HG02763 (cell line): ENCODE data around the gene PYHIN1.

ENCODE experiments used
- ATAC-seq: cut with Tn5 transposase; IDR thresholded peaks from one replicate; pipeline ENCODE4 v1.9.1; 2021; ENCODE audit warnings: mild to moderate bottlenecking, moderate library complexity; ENCODE audit not compliant: unreplicated experiment

The PYHIN1 gene

DNA sequence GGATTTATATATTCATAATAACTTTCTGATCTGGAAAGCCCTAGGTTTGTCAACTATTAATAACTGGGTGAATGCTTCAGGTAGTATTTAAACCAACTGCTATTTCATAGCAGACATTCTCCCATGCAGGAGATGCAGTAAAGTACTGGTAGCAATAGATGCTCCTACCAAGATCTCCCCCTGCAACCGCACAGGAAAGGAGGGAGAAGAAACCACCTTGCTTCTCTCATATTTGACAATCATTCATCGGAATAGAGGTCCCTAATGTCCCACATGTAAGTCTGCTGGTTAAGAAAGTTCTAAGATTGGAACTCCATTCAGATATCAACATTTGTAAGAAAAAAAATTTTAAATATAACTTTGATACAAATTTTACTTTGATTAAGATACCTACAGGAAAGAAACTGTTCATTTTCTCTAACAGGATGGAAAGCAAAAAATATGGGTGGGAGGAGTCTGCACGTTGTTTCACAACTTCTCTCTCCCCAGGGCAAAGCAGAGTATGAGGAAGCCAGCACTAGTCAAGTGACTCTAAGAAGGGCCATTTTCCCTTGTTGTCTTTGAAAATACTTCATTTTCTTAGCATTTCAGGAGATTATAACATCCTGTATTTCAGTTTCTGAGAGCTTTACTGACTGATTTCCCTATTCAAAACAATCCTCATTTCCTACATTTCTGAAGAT lies at the start of gene PYHIN1:
TSS of gene PYHIN1 (plus strand) at position 498 of the 683 bp plus-strand sequence. CDS start 5,359 bp downstream, outside the sequence.
- ATAC-seq: no peak

DNA sequence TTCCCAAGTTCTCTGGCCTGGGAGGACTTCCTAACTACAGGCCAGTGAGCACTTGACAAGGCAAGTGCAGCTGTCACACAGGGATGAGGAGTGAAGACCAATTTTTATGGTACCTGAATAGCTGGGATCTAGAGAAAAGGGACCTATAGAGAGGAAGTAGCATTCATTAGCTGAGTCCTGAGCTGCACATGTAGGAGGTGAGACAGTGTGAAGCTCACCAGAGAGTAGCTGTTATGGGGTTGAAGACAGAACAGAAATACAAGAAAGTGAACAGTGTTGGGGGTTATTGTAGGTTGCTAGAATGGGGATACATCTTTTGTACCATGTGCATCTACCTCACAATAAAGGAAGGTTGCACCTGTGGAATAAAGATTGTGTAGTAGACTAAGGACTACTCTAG lies 37.7 kb upstream of the PYHIN1 start:
- no peak for ATAC-seq

DNA sequence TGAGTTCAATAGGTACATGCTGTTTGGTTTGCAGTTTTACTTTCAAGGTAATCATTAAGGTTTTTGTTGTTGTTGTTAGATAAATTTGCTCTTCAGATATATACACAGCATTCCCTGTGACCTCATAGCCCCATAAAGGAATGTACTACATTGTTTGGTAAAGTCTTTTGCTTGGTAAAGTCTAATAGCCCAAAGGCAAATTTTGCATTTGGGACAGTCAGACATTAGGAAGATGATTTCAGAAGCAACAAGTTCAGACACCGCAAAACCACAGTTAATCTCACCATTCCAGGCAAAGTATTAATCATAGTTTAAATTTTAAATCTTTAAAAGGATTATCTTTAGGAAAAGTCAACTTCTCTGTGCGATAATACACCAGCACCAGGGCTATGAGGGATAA lies 32.6 kb upstream of the PYHIN1 start:
- no peak for ATAC-seq

DNA sequence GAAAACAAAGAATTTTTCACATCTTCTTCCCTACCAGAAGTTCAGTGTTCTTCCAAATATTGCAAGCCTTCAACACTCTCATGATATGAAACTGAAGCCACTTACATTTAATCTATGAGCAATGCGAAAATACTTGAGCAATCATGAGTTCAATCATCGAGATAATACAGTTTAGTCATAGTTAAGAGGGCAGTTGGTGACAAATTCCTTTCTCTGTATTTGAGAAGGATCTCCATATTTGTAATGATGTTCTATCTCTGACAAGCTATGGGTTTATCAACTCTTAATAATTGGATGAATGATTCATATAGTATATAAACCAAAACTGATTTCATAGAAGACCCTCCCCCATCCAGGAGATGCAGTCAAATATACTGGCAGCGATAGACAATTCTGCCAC lies 29.7 kb upstream of the PYHIN1 start:
- no peak for ATAC-seq

DNA sequence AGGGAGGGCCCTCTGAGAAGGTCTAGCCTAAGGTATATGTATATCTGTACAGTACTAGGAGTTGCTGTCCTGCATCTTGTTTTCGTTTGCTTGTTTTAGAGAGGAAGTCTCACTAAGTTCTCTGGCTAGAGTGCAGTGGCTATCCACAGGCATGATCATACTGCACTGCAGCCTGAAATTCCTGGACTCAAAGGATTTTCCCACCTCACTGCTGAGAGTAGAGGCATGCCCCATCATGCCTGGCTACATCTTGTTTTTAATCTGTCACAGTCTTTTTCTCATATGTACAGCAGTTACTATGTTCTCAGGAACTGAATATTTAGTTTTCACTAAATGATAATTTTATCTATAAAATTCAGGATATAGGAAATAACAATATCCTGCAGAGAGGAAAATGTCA lies 15.3 kb upstream of the PYHIN1 start:
- no peak for ATAC-seq

DNA sequence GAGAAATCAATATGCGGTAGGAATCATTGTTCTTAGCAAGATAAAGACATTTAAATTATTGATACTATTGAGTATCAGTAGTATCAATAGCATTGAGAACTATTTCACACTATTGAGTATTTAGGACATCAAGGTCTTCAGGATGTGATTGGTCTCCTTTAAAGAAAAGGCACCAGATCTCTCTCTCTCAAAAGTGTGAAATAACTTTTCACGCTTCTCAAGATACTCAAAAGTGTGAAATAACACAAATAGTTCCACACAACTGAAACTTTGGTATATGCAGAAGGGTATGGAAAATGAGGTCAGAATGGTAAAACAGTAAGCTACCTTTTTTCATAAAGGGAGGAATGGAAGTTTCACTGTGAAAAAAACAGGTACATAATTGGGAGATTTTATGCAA lies 6.7 kb upstream of the PYHIN1 start:
- ATAC-seq: no peak

DNA sequence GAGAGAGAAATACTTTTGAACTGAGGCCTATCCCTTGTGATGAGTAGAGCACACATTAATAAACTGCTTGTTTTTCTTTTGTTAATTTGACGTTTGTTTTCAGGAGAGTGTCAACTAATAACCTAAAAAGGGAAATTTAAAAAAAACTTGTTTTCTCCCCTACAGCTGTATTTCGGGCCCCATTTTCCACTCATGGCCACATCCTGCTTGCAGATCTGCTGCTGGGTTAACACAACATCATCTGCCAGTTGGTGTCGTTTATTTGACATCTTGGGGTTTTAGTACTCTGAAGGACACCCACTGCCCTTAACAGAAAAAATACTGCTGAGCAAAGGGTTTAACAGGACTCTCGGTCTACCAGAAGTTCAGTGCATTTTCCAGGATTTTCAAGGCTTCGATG lies 848 bp upstream of the PYHIN1 start:
- ATAC-seq: no peak

DNA sequence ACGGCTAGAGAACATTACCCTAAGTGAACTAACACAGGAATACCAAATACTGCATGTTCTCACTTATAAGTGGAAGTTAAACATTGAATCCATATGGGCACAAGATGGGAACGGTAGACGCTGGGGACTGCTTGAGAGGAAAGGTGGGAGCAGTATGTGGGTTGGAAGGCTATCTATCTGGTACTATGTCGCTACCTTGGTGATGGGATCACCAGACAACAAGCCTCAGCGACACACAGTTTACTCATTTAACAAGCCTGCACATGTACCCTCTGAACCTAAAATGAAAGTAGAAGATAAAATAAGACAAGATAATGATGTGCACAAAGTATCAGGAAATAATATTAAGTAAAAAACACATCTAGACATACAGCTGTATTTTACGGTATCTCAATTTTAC lies 819 bp downstream of the PYHIN1 start:
- no peak for ATAC-seq

DNA sequence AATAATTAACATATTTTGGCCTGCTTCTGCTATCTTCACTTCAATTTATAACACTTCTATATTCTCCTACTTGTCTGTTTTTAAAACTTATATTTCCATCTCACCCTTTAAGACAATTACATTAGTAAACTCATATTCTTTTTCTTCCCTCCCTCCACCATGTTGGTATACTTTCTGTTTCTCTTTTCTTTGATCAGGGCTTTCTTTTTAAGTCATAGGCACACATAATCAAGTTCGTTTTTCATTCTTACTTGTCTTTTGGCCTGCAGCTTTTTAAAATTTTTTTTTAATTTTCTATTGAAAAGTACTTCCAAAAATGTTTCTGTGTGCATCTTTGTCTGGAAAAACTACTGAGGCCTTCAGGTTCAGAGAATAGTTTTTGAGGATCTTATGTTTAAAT lies 2.3 kb downstream of the PYHIN1 start:
- ATAC-seq: no peak

DNA sequence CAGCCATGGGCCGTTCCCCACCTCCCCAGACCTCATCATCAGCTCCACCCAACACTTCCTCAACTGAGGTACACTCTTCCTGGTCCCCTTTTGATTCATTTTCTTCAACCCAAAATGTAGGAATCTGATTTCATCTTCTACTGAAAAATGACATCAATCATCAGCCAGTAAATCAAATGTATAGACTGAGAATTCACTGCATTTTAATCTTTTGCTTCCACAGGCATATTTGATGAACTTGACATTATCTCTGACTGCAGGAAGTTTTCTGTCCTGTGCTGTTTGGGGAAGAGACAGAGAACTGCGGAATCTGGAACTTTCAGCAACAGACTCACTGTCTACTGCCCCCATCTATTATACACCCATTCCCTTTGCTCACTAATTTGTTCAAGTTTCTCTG lies 7.8 kb downstream of the PYHIN1 start:
- ATAC-seq: no peak

DNA sequence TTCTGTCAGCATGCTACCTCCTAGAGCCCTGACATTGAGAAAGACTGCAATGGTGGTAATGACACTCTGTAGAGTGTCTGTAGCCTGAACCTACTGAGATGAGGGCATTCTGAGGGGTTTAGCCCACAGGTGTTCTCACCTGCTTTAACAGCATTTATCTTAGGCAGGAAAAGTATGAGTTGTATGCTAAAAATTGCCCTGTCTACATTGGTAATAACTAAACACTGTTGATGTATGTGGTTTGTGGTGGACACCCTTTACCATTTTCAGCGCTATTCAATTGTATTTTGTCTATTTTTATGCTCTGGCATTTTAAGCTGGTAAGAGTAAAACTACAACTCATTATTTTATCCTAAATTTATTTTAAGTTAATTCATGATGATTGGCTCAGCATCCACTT lies 10.0 kb downstream of the PYHIN1 start:
- no peak for ATAC-seq

DNA sequence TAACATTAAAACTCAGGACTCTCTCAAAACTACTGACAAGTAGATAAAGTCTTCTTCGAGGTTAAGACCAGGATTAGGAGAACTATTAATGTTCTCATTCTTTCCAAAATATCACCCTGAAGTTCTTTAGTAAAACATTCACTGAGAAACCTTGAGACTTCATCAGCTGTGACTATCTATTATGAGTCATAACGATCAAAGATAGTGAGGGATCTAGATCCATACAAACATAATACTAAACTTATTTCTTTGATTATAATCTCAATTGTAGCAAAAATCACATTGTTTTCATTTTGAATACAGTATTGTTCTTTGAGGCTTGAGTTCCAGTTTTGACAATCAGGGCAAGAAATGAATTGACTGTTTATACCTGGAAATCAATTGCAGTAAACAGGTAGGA lies 11.1 kb downstream of the PYHIN1 start:
- ATAC-seq: no peak

DNA sequence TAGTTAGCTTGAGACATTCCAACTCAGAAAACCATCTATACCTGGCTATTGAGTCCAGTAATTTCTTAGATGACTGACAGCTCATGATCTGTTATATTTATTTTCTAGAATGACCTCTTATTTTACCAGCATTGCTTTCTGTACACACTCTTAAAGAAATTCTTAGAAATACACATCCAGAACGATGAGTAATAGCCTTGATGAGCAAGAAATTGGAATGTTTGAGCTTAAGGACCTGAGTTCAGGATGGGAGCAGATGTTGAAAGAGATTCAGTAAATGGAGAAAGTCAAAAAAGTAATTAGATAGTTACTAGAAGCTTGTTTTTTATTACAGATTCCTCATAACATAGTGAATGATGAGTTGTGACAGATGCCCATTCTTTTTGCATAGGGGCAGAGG lies 11.7 kb downstream of the PYHIN1 start:
- no peak for ATAC-seq

DNA sequence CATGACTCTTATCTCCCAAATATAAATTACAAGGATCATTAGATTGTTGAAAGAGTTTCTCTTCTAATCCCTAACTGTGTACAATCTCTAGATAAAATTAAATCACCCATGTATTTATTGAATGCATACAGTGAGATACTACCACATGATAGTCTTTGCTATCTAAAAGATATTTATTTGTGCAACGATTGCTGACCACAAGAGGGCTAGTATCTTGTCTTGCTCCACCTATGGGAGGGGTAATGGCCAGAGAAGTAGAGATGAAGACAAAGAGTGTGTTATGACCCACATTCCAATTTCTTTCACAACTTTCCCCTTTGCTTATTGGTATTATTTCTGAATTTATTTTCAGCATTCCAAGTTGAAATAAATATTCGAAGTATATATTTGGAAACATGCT lies 13.7 kb downstream of the PYHIN1 start:
- ATAC-seq: no peak

DNA sequence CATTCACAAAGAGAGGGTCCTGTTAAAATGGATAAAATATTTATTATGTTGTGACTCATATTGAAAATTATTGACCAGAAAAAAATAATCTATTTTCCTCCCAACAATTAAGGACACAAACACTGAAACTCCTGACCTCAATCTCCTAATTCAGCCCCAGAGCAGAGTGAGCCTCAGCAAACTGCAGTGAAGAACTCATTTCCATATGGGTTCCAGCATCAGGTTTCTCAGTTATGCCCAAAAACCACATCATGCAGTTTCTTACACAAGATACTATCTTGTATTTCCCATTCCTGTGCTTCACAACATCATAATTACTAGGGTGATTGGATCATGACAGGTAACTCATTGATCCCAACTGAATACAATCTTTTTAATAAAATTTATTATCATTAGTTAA lies 15.4 kb downstream of the PYHIN1 start:
- ATAC-seq: no peak

DNA sequence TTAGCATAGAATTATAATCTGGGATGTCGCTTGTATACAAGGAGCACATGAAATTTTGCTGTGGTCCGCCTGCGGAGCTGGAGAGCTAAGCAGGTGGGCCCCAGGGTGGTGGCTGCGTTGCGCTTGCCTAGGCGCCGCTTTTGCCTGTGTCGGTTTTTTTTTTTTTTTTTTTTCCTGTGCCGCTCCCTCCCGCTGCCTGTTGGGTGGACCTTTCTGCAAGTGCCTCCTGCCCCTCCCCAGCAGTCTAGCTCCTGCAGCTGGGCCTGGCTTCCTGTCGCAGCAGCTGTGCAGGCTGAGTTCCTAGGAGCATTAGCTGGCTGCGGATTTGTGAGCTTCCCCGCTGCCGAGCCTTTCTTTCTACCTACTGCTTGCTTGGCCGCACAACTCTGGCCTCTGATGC lies 20.6 kb downstream of the PYHIN1 start:
- peak; percentile 81 for ATAC-seq

DNA sequence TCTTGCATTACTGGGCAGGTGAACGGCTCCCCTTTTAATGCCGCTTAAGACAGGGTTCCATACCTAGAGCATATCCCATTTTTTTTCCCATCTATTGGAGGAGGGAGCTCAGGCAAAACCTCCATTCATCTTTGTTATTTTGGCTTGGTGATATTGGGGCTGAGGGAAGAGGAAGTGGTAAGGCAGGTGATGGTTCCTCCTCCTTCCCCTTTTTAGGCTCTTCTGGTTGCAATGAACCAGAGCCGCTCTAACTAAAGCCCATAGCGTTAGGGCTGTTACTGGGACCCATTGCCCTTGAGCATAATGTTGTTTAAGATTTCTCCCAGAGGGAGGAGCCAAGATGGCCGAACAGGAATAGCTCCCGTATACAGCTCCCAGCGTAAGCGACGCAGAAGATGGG lies 21.1 kb downstream of the PYHIN1 start:
- peak; percentile 65 for ATAC-seq

DNA sequence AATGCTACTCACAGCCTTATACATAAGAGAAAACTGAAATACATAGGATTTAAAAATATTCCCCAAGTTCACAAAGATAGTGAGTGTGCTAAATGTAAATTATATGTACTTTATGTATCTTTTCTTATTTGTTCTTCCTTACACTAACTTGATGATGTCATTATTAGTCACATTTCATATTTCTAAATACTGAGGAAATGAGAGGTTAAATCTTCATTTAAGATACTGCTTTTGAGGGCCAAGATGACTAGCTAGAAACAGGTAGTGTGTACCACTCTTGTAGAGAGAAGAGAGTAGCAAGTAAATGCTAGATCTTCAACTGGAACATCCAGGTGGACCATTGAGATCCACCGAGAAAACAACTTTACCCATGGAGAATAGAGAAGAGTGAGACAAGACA lies 29.8 kb downstream of the PYHIN1 start:
- ATAC-seq: no peak

DNA sequence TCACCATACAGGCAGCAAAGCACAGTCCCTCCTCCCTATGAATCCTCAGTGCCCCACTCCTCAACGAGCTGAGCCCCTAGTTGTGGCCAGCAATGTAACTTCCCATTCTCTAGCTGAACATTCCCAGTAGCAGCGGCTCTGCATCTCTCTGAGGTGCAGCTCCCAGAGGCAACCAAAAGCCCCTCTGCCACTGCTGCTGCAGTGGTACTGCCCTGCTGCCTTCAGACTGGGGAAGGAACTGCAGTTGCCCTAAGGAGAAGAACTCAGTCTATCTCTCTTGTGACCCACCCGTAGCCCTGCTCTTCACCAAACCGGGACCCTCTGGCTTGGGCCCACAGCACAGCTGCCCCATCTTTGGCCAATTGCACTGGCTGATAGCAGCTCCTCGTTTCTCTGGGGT lies 31.6 kb downstream of the PYHIN1 start:
- ATAC-seq: no peak

DNA sequence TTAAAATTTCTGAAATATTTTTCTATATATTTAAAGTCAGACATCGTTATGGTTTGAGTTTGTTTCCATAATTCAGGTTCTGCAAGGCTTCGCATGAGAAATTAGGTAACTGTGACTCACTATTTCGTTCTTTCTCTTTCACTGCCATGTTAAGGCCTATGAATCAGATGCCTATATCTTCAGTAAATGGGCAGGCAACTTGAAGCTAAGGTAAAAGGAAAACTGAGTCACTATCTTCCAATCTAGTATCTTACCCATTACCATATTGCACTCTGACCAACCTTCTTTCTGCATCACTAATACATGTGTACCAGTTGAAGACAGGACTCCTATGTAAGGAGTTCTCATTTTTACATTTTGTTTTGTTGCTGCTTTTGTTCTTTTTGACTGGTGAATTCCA lies 37.8 kb downstream of the PYHIN1 start:
- ATAC-seq: no peak

DNA sequence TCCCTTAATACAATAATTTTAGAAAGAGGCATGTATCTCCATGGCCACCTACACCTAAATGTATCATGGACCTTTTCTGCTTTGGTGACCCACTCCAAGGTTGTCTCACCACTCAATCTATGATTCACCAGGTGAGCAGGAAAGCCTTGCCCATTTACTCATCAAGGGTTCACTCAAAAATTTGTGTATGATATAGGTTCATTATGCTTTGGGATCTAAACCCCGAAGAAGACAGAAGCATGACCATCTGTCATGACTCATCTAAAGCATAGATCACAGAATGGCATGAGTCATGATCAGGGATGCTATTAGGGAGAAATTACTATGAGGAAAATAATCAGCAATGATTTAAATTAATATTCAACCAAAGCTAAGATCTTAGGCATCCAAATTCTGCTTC lies 38.5 kb downstream of the PYHIN1 start:
- no peak for ATAC-seq

DNA sequence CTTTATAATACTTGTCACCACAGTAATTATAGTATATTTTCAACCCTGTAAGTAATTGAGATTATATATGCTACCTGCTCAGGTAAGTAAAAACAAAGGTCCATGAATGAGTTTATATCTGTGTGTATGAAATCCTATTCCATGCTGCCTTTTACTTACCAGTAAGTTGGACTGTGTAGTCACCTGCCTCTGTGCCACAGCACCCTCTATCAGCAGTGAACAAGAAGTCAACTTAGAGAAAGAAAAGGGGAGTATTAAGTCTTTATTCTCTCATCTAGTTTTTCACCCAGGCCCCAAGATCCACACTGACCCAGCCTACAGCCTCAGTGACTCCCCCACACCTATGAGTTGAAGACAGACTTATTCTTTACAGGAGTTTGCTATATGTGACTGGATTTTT lies 41.5 kb downstream of the PYHIN1 start:
- ATAC-seq: no peak

DNA sequence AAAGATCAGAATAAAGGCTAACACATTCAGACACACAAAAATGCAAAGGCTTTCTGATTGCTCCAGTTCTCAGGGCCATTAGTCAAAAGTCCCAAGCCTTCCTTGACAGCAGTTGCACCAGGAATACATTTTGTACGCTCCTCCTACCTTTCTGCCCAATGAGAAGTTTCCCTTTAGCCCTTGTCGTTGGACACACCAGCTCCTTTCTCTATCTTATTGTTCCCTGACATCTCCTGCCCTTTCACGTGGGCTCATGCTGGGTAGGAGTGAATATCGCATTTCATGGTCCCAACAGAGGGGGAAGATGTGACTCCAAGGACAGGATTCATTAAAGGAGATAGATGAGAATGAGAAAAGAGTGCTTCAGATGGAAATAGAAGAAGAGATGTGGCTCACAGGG lies 44.9 kb downstream of the PYHIN1 start:
- no peak for ATAC-seq
